GM12892 (cell line): ENCODE data around the gene RPS6KB1.
"Not testable (repeated sequence)": the region's sequence is repeated elsewhere in the genome, so short reads cannot be mapped to it uniquely, and the experiment has no call there.

Experiments
- POLR2A ChIP-seq: IDR thresholded peaks from 2 replicates; pipeline ENCODE4 v1.6.1; 2011; ENCODE audit warnings: low read depth, low read length, control low read depth
- POLR2AphosphoS5 ChIP-seq: IDR thresholded peaks from 2 replicates; pipeline ENCODE4 v1.6.1; 2011; ENCODE audit warnings: low read depth, low read length, control low read depth

DNA sequence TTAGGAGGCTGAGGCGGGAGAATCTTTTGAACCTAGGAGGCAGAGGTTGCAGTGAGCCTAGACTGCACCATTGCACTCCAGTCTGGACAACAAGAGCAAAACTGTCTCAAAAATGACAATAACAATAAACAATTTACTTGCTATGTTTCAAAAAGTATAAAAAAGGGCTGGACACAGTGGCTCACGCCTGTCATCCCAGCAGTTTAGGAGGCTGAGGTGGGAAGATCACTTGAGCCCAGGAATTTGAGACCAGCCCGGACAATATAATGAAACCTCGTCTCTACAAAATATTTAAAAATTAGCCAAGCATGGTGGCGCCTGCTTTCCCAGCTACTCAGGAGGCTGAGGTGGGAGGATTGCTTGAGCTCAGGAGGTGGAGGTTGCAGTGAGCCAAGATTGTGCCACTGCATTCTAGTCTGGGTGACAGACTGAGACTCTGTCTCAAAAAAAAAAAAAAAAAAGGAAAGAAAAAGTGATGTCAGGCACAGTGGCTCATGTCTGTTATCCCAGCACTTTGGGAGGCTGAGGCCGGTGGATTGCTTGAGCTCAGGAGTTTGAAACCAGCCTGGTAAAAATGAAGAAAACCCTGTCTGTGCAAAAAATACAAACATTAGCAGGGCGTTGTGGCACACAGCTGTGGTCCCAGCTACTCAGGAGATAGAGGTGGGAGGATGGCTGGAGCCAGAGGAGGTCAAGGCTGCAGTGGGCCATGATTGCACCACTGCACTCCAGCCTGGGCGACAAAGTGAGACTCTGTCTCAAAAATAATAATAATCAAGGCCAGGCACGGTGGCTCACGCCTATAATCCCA, 38.8 kb upstream of the RPS6KB1 start:
- not testable (repeated sequence) for TF ChIP-seq POLR2A, POLR2AphosphoS5
